GM23338 (cell line): Measurements from ENCODE around the gene TCL1A.

Source experiments
- CTCF ChIP-seq, 2 experiments: fragments of 200-600 bp in 1 of 2; sonication (generic) in 1 of 2; conservative IDR thresholded peaks; 2 replicates each; pipeline versions ENCODE4 v1.5.1 to v1.6.1; 2016 to 2017; ENCODE audit warnings: antibody characterized with exemption in 2 of 2, low read depth in 2 of 2, mild to moderate bottlenecking in 2 of 2, moderate library complexity in 1 of 2
- EZH2 ChIP-seq: fragments of 200-600 bp; sonication (generic); IDR thresholded peaks from one replicate; pipeline ENCODE4 v1.8.0; 2017; ENCODE audit warnings: antibody characterized with exemption, mild to moderate bottlenecking, low read depth; ENCODE audit not compliant: unreplicated experiment
- POLR2AphosphoS5 ChIP-seq: IDR thresholded peaks from 2 replicates; pipeline ENCODE4 v1.6.1; 2016; ENCODE audit warnings: antibody characterized with exemption, low read depth
- REST ChIP-seq: IDR thresholded peaks from one replicate; pipeline ENCODE4 v1.6.1; 2018; ENCODE audit warnings: antibody characterized with exemption; ENCODE audit not compliant: unreplicated experiment
- ZNF331 ChIP-seq: fragments of 250-450 bp; sonication (Bioruptor Pico); IDR thresholded peaks from 2 replicates; pipeline ENCODE4 v1.5.0; 2020; ENCODE audit warnings: low read depth, mild to moderate bottlenecking, moderate library complexity
- ZNF462 ChIP-seq: fragments of 250-450 bp; sonication (Bioruptor Pico); IDR thresholded peaks from 2 replicates; pipeline ENCODE4 v1.5.0; 2020; ENCODE audit warnings: mild to moderate bottlenecking, moderate library complexity

GRCh38 chr14:95756127-95756526 lies 42.2 kb upstream of the TCL1A start:
- TF ChIP-seq EZH2: no peak
- TF ChIP-seq POLR2AphosphoS5: no peak
- no peak for TF ChIP-seq CTCF (conservative IDR thresholded peaks at IDR 0.05; ENCODE audit: low read depth in 2 of 2)
- no peak for TF ChIP-seq REST
- TF ChIP-seq ZNF462 (CRISPR knock-in tag): no peak
- no peak for TF ChIP-seq ZNF331
